Endothelial cell of umbilical vein (primary cell): ENCODE results near the gene TMEM108. TPM values are rescaled to one million over a fixed set of nuclear protein-coding genes. Genes with fewer than 3 reads are reported as not detected.

Source experiments
- BruUV-seq: library from RNA; stranded (reverse); fragments of 400-500 nt; replicated peaks from 2 replicates; lab custom pipeline; 2021; lab: Mats Ljungman, UMichigan
- CTCF ChIA-PET: fragments of 300-600, 350-600 bp; sonication (Branson Sonifier 250); formaldehyde crosslinking; loops from one replicate; lab custom pipeline; 2021; ENCODE audit warnings: antibody characterized with exemption, inconsistent platforms; lab: Charles Lee
- POLR2A ChIA-PET: fragments of 300-600, 350-600 bp; sonication (Branson Sonifier 250); formaldehyde crosslinking; loops from one replicate; lab custom pipeline; 2021; ENCODE audit warnings: antibody characterized with exemption, inconsistent platforms; lab: Charles Lee
- DNase-seq: peaks from one replicate; pipeline ENCODE4 v3.0.0-alpha.2; 2011; ENCODE audit warnings: low read depth, low spot score
- FAIRE-seq: peaks from 2 replicates; lab custom pipeline; 2011; peaks lifted over from hg19 to GRCh38; lab: Jason Lieb, UNC
- H2AFZ ChIP-seq: 2 replicates; pipeline ENCODE4 v1.6.0; 2012; ENCODE audit warnings: low read depth, low read length, control low read depth, inconsistent platforms
- H3K27ac ChIP-seq: 2 replicates; pipeline ENCODE4 v1.5.1; 2011; ENCODE audit warnings: low read depth, mild to moderate bottlenecking, control low read depth, low read length, moderate library complexity; ENCODE audit not compliant: insufficient read depth
- H3K27me3 ChIP-seq, 2 experiments: 2 replicates each; pipeline versions ENCODE4 v1.6.0 to v1.6.1; 2011; ENCODE audit warnings: low read length in 2 of 2, mixed read lengths in 1 of 2; ENCODE audit not compliant: control insufficient read depth in 2 of 2, insufficient read depth in 2 of 2
- H3K36me3 ChIP-seq, 2 experiments: 2 replicates in 1 of 2; 3 replicates in 1 of 2; pipeline ENCODE4 v1.5.1; 2011; ENCODE audit warnings: low read length in 2 of 2, mild to moderate bottlenecking in 1 of 2, moderate library complexity in 1 of 2; ENCODE audit not compliant: control insufficient read depth in 2 of 2, insufficient read depth in 2 of 2; ENCODE audit errors: extremely low read depth in 1 of 2
- H3K4me1 ChIP-seq: 3 replicates; pipeline ENCODE4 v1.5.1; 2011; ENCODE audit warnings: mild to moderate bottlenecking, low read length; ENCODE audit not compliant: control insufficient read depth, insufficient read depth; ENCODE audit errors: extremely low read depth
- H3K4me2 ChIP-seq: 2 replicates; pipeline ENCODE4 v1.6.1; 2011; ENCODE audit warnings: low read length, control low read depth, mixed read lengths; ENCODE audit not compliant: insufficient read depth
- H3K4me3 ChIP-seq, 3 experiments: fragments of 200-600 bp in 1 of 3; sonication (generic), shearing (Covaris generic) in 1 of 3; replicated peaks in 1 of 3; 2 replicates each; pipeline ENCODE4 v1.5.1; 2011 to 2016; ENCODE audit warnings: control low read depth in 3 of 3, low read length in 3 of 3, mild to moderate bottlenecking in 2 of 3, inconsistent platforms in 1 of 3, low read depth in 1 of 3, moderate library complexity in 1 of 3; ENCODE audit not compliant: insufficient read depth in 1 of 3
- H3K79me2 ChIP-seq: 2 replicates; pipeline ENCODE4 v1.6.0; 2012; ENCODE audit warnings: low read length, inconsistent platforms; ENCODE audit not compliant: control insufficient read depth, insufficient read depth
- H3K9ac ChIP-seq: replicated peaks from 2 replicates; pipeline ENCODE3; 2011; ENCODE audit warnings: low read length, control low read depth; ENCODE audit not compliant: insufficient read depth; ENCODE audit errors: extremely low read depth
- H3K9me1 ChIP-seq: replicated peaks from 3 replicates; pipeline ENCODE4 v1.6.0; 2011; ENCODE audit warnings: mild to moderate bottlenecking, low read length; ENCODE audit not compliant: control insufficient read depth, insufficient read depth; ENCODE audit errors: extremely low read depth
- H3K9me3 ChIP-seq: replicated peaks from 2 replicates; pipeline ENCODE4 v1.5.1; 2012; ENCODE audit warnings: low read length, inconsistent platforms; ENCODE audit not compliant: control insufficient read depth, insufficient read depth
- H4K20me1 ChIP-seq: replicated peaks from 2 replicates; pipeline ENCODE3; 2011; ENCODE audit warnings: mild to moderate bottlenecking, low read length; ENCODE audit not compliant: control insufficient read depth, insufficient read depth; ENCODE audit errors: extremely low read depth
- CTCF ChIP-seq, 2 donors: IDR thresholded peaks; 1 replicate in 1 of 2; 2 replicates in 1 of 2; pipeline ENCODE4 v1.5.1; 2011; ENCODE audit warnings: low read length in 2 of 2, mild to moderate bottlenecking in 2 of 2, moderate library complexity in 2 of 2, control low read depth in 1 of 2, inconsistent platforms in 1 of 2, low read depth in 1 of 2; ENCODE audit not compliant: insufficient read depth in 1 of 2; ENCODE audit errors: extremely low read depth in 1 of 2
- EZH2 ChIP-seq: IDR thresholded peaks from 2 replicates; pipeline ENCODE4 v1.6.1; 2012; ENCODE audit warnings: borderline replicate concordance, low read depth, mild to moderate bottlenecking, moderate library complexity, low read length, inconsistent platforms; ENCODE audit not compliant: severe bottlenecking
- FOS ChIP-seq: IDR thresholded peaks from 2 replicates; pipeline ENCODE4 v1.6.1; 2011; ENCODE audit warnings: mild to moderate bottlenecking, low read length, moderate library complexity, borderline replicate concordance; ENCODE audit not compliant: insufficient read depth
- GATA2 ChIP-seq: IDR thresholded peaks from 2 replicates; pipeline ENCODE4 v1.7.0; 2011; ENCODE audit warnings: low read depth, mild to moderate bottlenecking, moderate library complexity, mixed read lengths, low read length; ENCODE audit not compliant: insufficient read length, insufficient read depth
- JUN ChIP-seq: IDR thresholded peaks from 2 replicates; pipeline ENCODE4 v1.6.1; 2011; ENCODE audit warnings: borderline replicate concordance, low read depth; ENCODE audit not compliant: insufficient read length, insufficient read depth
- MAX ChIP-seq: IDR thresholded peaks from 2 replicates; pipeline ENCODE4 v1.6.1; 2011; ENCODE audit not compliant: insufficient read depth, insufficient read length
- MYC ChIP-seq: IDR thresholded peaks from one replicate; pipeline ENCODE4 v1.6.1; 2011; ENCODE audit warnings: mild to moderate bottlenecking, low read depth, low read length
- POLR2A ChIP-seq: IDR thresholded peaks from 2 replicates; pipeline ENCODE4 v1.6.1; 2012; ENCODE audit warnings: low read depth, mild to moderate bottlenecking, control low read depth, low read length
- POLR2AphosphoS5 ChIP-seq: IDR thresholded peaks from 2 replicates; pipeline ENCODE4 v1.6.1; 2012; ENCODE audit warnings: low read depth, mild to moderate bottlenecking, control low read depth, low read length, moderate library complexity; ENCODE audit not compliant: insufficient read depth
- dilution Hi-C: fragments of 300-500 bp; cut with MboI; formaldehyde crosslinking; loops from one replicate; pipeline ENCODE4 v1.15.0; 2019; ENCODE audit warnings: low sequenced_read_pairs; ENCODE audit not compliant: extremely low pct_ligation_motif_present
- intact Hi-C: fragments of 100-400 bp; cut with micrococcal nuclease; formaldehyde crosslinking; loops from one replicate; pipeline ENCODE4 v1.10.0; 2022
- polyA plus RNA-seq, 4 experiments: library from polyadenylated mRNA; depleted of rRNA in 3 of 4; stranded (reverse) in 3 of 4; unstranded in 1 of 4; fragments of >200 nt; gene quantifications; 2 replicates each; pipeline versions ENCODE4 v1.2.1 to v1.2.3, GENCODE V29; 2011 to 2012; ENCODE audit warnings: missing spikeins in 1 of 4
- total RNA-seq: library from RNA; stranded (reverse); gene quantifications from 2 replicates; pipeline ENCODE4 v1.2.3, GENCODE V29; 2021

Gene TMEM108
- total and polyA plus RNA-seq, 2 donors (not counting 3 experiments of a cell fraction or from before 2014, with no cell fraction given) = 0.40 to 1.1 TPM

- Histone ChIP-seq H3K9me3 (no peaks in the 10 kb centered on the region), H3K79me2 (no peaks in the 10 kb centered on the region), H2AFZ (no peak overlapping the region), H3K36me3 (no peaks in the 10 kb centered on the region), H3K27ac (no peak overlapping the region), H3K4me1 (peaks cover 46% of the 10 kb centered on the region), H3K27me3 (no peaks in the 10 kb centered on the region), H3K4me2 (no peak overlapping the region), H3K4me3 (no peak overlapping the region), H3K9ac (no peak overlapping the region), H3K9me1 (no peaks in the 10 kb centered on the region), H4K20me1 (no peaks in the 10 kb centered on the region)
- BruUV-seq = no TSS peak
- ChIA-PET CTCF (interaction anchor here (1.9 kb wide), 1 partner anchor 14 kb away, joined by 4 read pairs; no protein-coding TSS in a partner anchor), POLR2A (no interaction called here)
- TF ChIP-seq POLR2AphosphoS5 = no peak
- TF ChIP-seq MAX = no peak
- no peak for TF ChIP-seq CTCF (IDR thresholded peaks at IDR 0.05; ENCODE audit: extremely low read depth in 1 of 2, insufficient read depth in 1 of 2, low read depth in 1 of 2, low read length in 2 of 2)
- TF ChIP-seq JUN = no peak
- no peak for TF ChIP-seq GATA2
- TF ChIP-seq POLR2A = no peak
- TF ChIP-seq EZH2 = no peak
- no peak for TF ChIP-seq MYC
- TF ChIP-seq FOS = no peak
- intact Hi-C loops (loop anchor here (5.0 kb wide), 2 partner anchors 258 to 272 kb away; partner anchors contain the start of gene CDV3), dilution Hi-C loops (no loop called here)
- DNase-seq (no peak), FAIRE-seq (no peak)
Observed at GRCh38 chr3:133300102-133300501, 261.9 kb downstream of the TMEM108 start.
